Stomach (tissue), 9 donors: ENCODE measurements around the gene YWHAG. TPM values are rescaled to one million over a fixed set of nuclear protein-coding genes. Genes with fewer than 3 reads are reported as not detected.

ENCODE experiments used
- DNase-seq, 2 donors: peaks; one replicate each; pipeline versions ENCODE4 v3.0.0 to v3.0.0-alpha.2; 2013 to 2019
- H3K27ac ChIP-seq, 5 donors: fragments of 200-600 bp in 4 of 5; sonication (generic) in 4 of 5; one replicate each; pipeline ENCODE4 v1.5.1; 2013 to 2019; ENCODE audit warnings: mild to moderate bottlenecking in 1 of 5, moderate library complexity in 1 of 5
- H3K27me3 ChIP-seq, 3 donors: fragments of 200-600 bp; sonication (generic); one replicate each; pipeline ENCODE4 v1.5.1; 2017 to 2019; ENCODE audit warnings: mixed run types in 1 of 3
- H3K36me3 ChIP-seq, 4 donors: fragments of 200-600 bp; sonication (generic); 1 replicate in 3 of 4; 2 replicates in 1 of 4; pipeline ENCODE4 v1.5.1; 2016 to 2019
- H3K4me1 ChIP-seq, 4 donors: fragments of 200-600 bp; sonication (generic); one replicate each; pipeline ENCODE4 v1.5.1; 2016 to 2019
- H3K4me3 ChIP-seq, 4 donors: fragments of 200-600 bp; sonication (generic) in 3 of 4; one replicate each; pipeline ENCODE4 v1.5.1; 2016 to 2019; ENCODE audit warnings: mild to moderate bottlenecking in 1 of 4
- H3K9me3 ChIP-seq, 4 donors: fragments of 200-600 bp; sonication (generic); one replicate each; pipeline ENCODE4 v1.5.1; 2016 to 2019
- CTCF ChIP-seq, 7 experiments: fragments of 450-650 bp in 4 of 7; fragments of 200-600 bp in 3 of 7; sonication (generic) in 3 of 7; IDR thresholded peaks; one replicate each; pipeline ENCODE4 v1.5.1; 2016 to 2019; ENCODE audit warnings: antibody characterized with exemption in 7 of 7, control low read depth in 2 of 7, mild to moderate bottlenecking in 1 of 7
- EP300 ChIP-seq: sonication (generic); formaldehyde crosslinking; IDR thresholded peaks from one replicate; pipeline ENCODE4 v1.6.1; 2017; ENCODE audit warnings: antibody characterized with exemption
- POLR2A ChIP-seq, 4 donors: fragments of 450-650 bp; IDR thresholded peaks; one replicate each; pipeline ENCODE4 v1.6.1; 2016; ENCODE audit warnings: antibody characterized with exemption in 4 of 4, control low read depth in 2 of 4, mild to moderate bottlenecking in 1 of 4, moderate library complexity in 1 of 4
- POLR2AphosphoS5 ChIP-seq, 3 donors: sonication (generic); formaldehyde crosslinking; IDR thresholded peaks; one replicate each; pipeline ENCODE4 v1.6.1; 2016; ENCODE audit warnings: antibody characterized with exemption in 3 of 3
- WGBS, 5 donors: extraction: QIAGEN DNeasy Blood & Tissue Kit in 3 of 5; methylation state at CpG; one replicate each; pipeline versions ENCODE4 v1.1.5 to v1.1.7; 2013 to 2018; 5-methylcytosine and 5-hydroxymethylcytosine counted together
- intact Hi-C: fragments of 100-400 bp; cut with DNase I; formaldehyde crosslinking; loops from one replicate; pipeline ENCODE4 v1.15.1; 2023; ENCODE audit warnings: low total_unique reads
- polyA plus RNA-seq, 3 donors: library from polyadenylated mRNA; stranded (reverse); fragments of 200-250 nt; gene quantifications; one replicate each; pipeline ENCODE4 v1.2.3, GENCODE V29; 2013
- total RNA-seq, 5 donors: library from RNA; depleted of rRNA; stranded (reverse); fragments of >200 nt; gene quantifications; one replicate each; pipeline versions ENCODE4 v1.1.0 to v1.2.3, GENCODE V29; 2014 to 2016
- donor health status: healthy with polysubstance abuse.
- donor health status: Bipolar disorder and iron deficiency.
- donor health status: healthy.

Gene YWHAG
- total and polyA plus RNA-seq, 8 donors, result 26.7 to 64.6 (median 45.9) TPM

- whole genome bisulfite sequencing, 5 donors, result 78 to 90% (median 87%) methylated on average over 6 of the region's 6 CpGs
- peaks cover 20 to 87% (median 40%) of the 10 kb centered on the region in 4 donors for H3K4me1 ChIP-seq
- no peak for DNase-seq
These were observed 15.4 kb downstream of the YWHAG start for GRCh38 chr7:76343294-76343930.

GRCh38 chr7:76342222-76342621 lies 16.6 kb downstream of the YWHAG start:
- no peak for DNase-seq
- Histone ChIP-seq H3K4me3 (no peak overlapping the region), H3K9me3 (no peaks in the 10 kb centered on the region), H3K27ac (no peak overlapping the region), H3K27me3 (no peaks in the 10 kb centered on the region), H3K4me1 (peaks cover 27 to 89% (median 47%) of the 10 kb centered on the region in 4 donors), H3K36me3 (peaks cover 32 to 58% (median 55%) of the 10 kb centered on the region in 4 donors)
- 81 to 89% (median 85%) methylated on average over 5 of the region's 5 CpGs for WGBS, 5 donors
- intact Hi-C loops, result no loop called here
- TF ChIP-seq CTCF (IDR thresholded peaks at IDR 0.05) (no peak), EP300 (no peak)

More at GRCh38 chr7:76343294-76343930, 15.4 kb downstream of the YWHAG start:
- TF ChIP-seq POLR2A (IDR thresholded peaks at IDR 0.05) (no peak), CTCF (IDR thresholded peaks at IDR 0.05) (no peak), POLR2AphosphoS5 (IDR thresholded peaks at IDR 0.05) (no peak), EP300 (no peak)
- Histone ChIP-seq H3K9me3 (no peaks in the 10 kb centered on the region), H3K36me3 (peaks cover 36 to 68% (median 62%) of the 10 kb centered on the region in 4 donors), H3K4me3 (no peak overlapping the region), H3K27ac (no peak overlapping the region), H3K27me3 (no peaks in the 10 kb centered on the region)
- intact Hi-C loops, result no loop called here

GRCh38 chr7:76340617-76341131 lies 18.1 kb downstream of the YWHAG start:
- H3K27me3 ChIP-seq, result no peaks in the 10 kb centered on the region
- TF ChIP-seq EP300, result no peak
- TF ChIP-seq CTCF (IDR thresholded peaks at IDR 0.05), result no peak
- TF ChIP-seq POLR2A (IDR thresholded peaks at IDR 0.05), result no peak
- TF ChIP-seq POLR2AphosphoS5 (IDR thresholded peaks at IDR 0.05), result no peak
- H3K27ac ChIP-seq, result peak overlapping the region in 2 of 5 donors; percentile 58 to 64
- H3K4me1 ChIP-seq, result peaks cover 18 to 81% (median 45%) of the 10 kb centered on the region in 4 donors
- no peak for DNase-seq
- intact Hi-C loops, result no loop called here
- H3K9me3 ChIP-seq, result no peaks in the 10 kb centered on the region
- H3K4me3 ChIP-seq, result no peak overlapping the region
- WGBS, 5 donors, result 77 to 89% (median 82%) methylated on average over 3 of the region's 3 CpGs
- peaks cover 20 to 43% (median 40%) of the 10 kb centered on the region in 4 donors for H3K36me3 ChIP-seq

GRCh38 chr7:76338298-76339084 lies 20.3 kb downstream of the YWHAG start:
- H3K27me3 ChIP-seq, result no peaks in the 10 kb centered on the region
- no peak overlapping the region for H3K27ac ChIP-seq
- H3K4me1 ChIP-seq, result peaks cover 26 to 87% (median 58%) of the 10 kb centered on the region in 4 donors
- H3K4me3 ChIP-seq, result no peak overlapping the region
- H3K36me3 ChIP-seq, result peaks cover under 1 to 21% (median 18%) of the 10 kb centered on the region in 4 donors
- no peaks in the 10 kb centered on the region for H3K9me3 ChIP-seq
- intact Hi-C loops, result no loop called here
- no peak for DNase-seq
- WGBS, 5 donors, result 72 to 81% (median 80%) methylated on average over 9 of the region's 9 CpGs
- TF ChIP-seq POLR2A (IDR thresholded peaks at IDR 0.05) (no peak), CTCF (IDR thresholded peaks at IDR 0.05) (no peak)
